Endothelial cell of umbilical vein (primary cell): ENCODE data around the gene KIAA1217. TPM values are rescaled to one million over a fixed set of nuclear protein-coding genes. Genes with fewer than 3 reads are reported as not detected.

ENCODE experiments used
- BruUV-seq: library from RNA; stranded (reverse); fragments of 400-500 nt; replicated peaks from 2 replicates; lab custom pipeline; 2021; lab: Mats Ljungman, UMichigan
- CTCF ChIA-PET: fragments of 300-600, 350-600 bp; sonication (Branson Sonifier 250); formaldehyde crosslinking; loops from one replicate; lab custom pipeline; 2021; ENCODE audit warnings: antibody characterized with exemption, inconsistent platforms; lab: Charles Lee
- POLR2A ChIA-PET: fragments of 300-600, 350-600 bp; sonication (Branson Sonifier 250); formaldehyde crosslinking; loops from one replicate; lab custom pipeline; 2021; ENCODE audit warnings: antibody characterized with exemption, inconsistent platforms; lab: Charles Lee
- DNase-seq: peaks from one replicate; pipeline ENCODE4 v3.0.0-alpha.2; 2011; ENCODE audit warnings: low read depth, low spot score
- FAIRE-seq: peaks from 2 replicates; lab custom pipeline; 2011; peaks lifted over from hg19 to GRCh38; lab: Jason Lieb, UNC
- H2AFZ ChIP-seq: 2 replicates; pipeline ENCODE4 v1.6.0; 2012; ENCODE audit warnings: low read depth, low read length, control low read depth, inconsistent platforms
- H3K27ac ChIP-seq: 2 replicates; pipeline ENCODE4 v1.5.1; 2011; ENCODE audit warnings: low read depth, mild to moderate bottlenecking, control low read depth, low read length, moderate library complexity; ENCODE audit not compliant: insufficient read depth
- H3K27me3 ChIP-seq, 2 experiments: 2 replicates each; pipeline versions ENCODE4 v1.6.0 to v1.6.1; 2011; ENCODE audit warnings: low read length in 2 of 2, mixed read lengths in 1 of 2; ENCODE audit not compliant: control insufficient read depth in 2 of 2, insufficient read depth in 2 of 2
- H3K36me3 ChIP-seq, 2 experiments: 2 replicates in 1 of 2; 3 replicates in 1 of 2; pipeline ENCODE4 v1.5.1; 2011; ENCODE audit warnings: low read length in 2 of 2, mild to moderate bottlenecking in 1 of 2, moderate library complexity in 1 of 2; ENCODE audit not compliant: control insufficient read depth in 2 of 2, insufficient read depth in 2 of 2; ENCODE audit errors: extremely low read depth in 1 of 2
- H3K4me1 ChIP-seq: 3 replicates; pipeline ENCODE4 v1.5.1; 2011; ENCODE audit warnings: mild to moderate bottlenecking, low read length; ENCODE audit not compliant: control insufficient read depth, insufficient read depth; ENCODE audit errors: extremely low read depth
- H3K4me2 ChIP-seq: 2 replicates; pipeline ENCODE4 v1.6.1; 2011; ENCODE audit warnings: low read length, control low read depth, mixed read lengths; ENCODE audit not compliant: insufficient read depth
- H3K4me3 ChIP-seq, 3 experiments: fragments of 200-600 bp in 1 of 3; sonication (generic), shearing (Covaris generic) in 1 of 3; replicated peaks in 1 of 3; 2 replicates each; pipeline ENCODE4 v1.5.1; 2011 to 2016; ENCODE audit warnings: control low read depth in 3 of 3, low read length in 3 of 3, mild to moderate bottlenecking in 2 of 3, inconsistent platforms in 1 of 3, low read depth in 1 of 3, moderate library complexity in 1 of 3; ENCODE audit not compliant: insufficient read depth in 1 of 3
- H3K79me2 ChIP-seq: 2 replicates; pipeline ENCODE4 v1.6.0; 2012; ENCODE audit warnings: low read length, inconsistent platforms; ENCODE audit not compliant: control insufficient read depth, insufficient read depth
- H3K9ac ChIP-seq: replicated peaks from 2 replicates; pipeline ENCODE3; 2011; ENCODE audit warnings: low read length, control low read depth; ENCODE audit not compliant: insufficient read depth; ENCODE audit errors: extremely low read depth
- H3K9me1 ChIP-seq: replicated peaks from 3 replicates; pipeline ENCODE4 v1.6.0; 2011; ENCODE audit warnings: mild to moderate bottlenecking, low read length; ENCODE audit not compliant: control insufficient read depth, insufficient read depth; ENCODE audit errors: extremely low read depth
- H3K9me3 ChIP-seq: replicated peaks from 2 replicates; pipeline ENCODE4 v1.5.1; 2012; ENCODE audit warnings: low read length, inconsistent platforms; ENCODE audit not compliant: control insufficient read depth, insufficient read depth
- H4K20me1 ChIP-seq: replicated peaks from 2 replicates; pipeline ENCODE3; 2011; ENCODE audit warnings: mild to moderate bottlenecking, low read length; ENCODE audit not compliant: control insufficient read depth, insufficient read depth; ENCODE audit errors: extremely low read depth
- EZH2 ChIP-seq: IDR thresholded peaks from 2 replicates; pipeline ENCODE4 v1.6.1; 2012; ENCODE audit warnings: borderline replicate concordance, low read depth, mild to moderate bottlenecking, moderate library complexity, low read length, inconsistent platforms; ENCODE audit not compliant: severe bottlenecking
- FOS ChIP-seq: IDR thresholded peaks from 2 replicates; pipeline ENCODE4 v1.6.1; 2011; ENCODE audit warnings: mild to moderate bottlenecking, low read length, moderate library complexity, borderline replicate concordance; ENCODE audit not compliant: insufficient read depth
- GATA2 ChIP-seq: IDR thresholded peaks from 2 replicates; pipeline ENCODE4 v1.7.0; 2011; ENCODE audit warnings: low read depth, mild to moderate bottlenecking, moderate library complexity, mixed read lengths, low read length; ENCODE audit not compliant: insufficient read length, insufficient read depth
- JUN ChIP-seq: IDR thresholded peaks from 2 replicates; pipeline ENCODE4 v1.6.1; 2011; ENCODE audit warnings: borderline replicate concordance, low read depth; ENCODE audit not compliant: insufficient read length, insufficient read depth
- MYC ChIP-seq: IDR thresholded peaks from one replicate; pipeline ENCODE4 v1.6.1; 2011; ENCODE audit warnings: mild to moderate bottlenecking, low read depth, low read length
- POLR2A ChIP-seq: IDR thresholded peaks from 2 replicates; pipeline ENCODE4 v1.6.1; 2012; ENCODE audit warnings: low read depth, mild to moderate bottlenecking, control low read depth, low read length
- POLR2AphosphoS5 ChIP-seq: IDR thresholded peaks from 2 replicates; pipeline ENCODE4 v1.6.1; 2012; ENCODE audit warnings: low read depth, mild to moderate bottlenecking, control low read depth, low read length, moderate library complexity; ENCODE audit not compliant: insufficient read depth
- dilution Hi-C: fragments of 300-500 bp; cut with MboI; formaldehyde crosslinking; loops from one replicate; pipeline ENCODE4 v1.15.0; 2019; ENCODE audit warnings: low sequenced_read_pairs; ENCODE audit not compliant: extremely low pct_ligation_motif_present
- intact Hi-C: fragments of 100-400 bp; cut with micrococcal nuclease; formaldehyde crosslinking; loops from one replicate; pipeline ENCODE4 v1.10.0; 2022
- polyA plus RNA-seq, 4 experiments: library from polyadenylated mRNA; depleted of rRNA in 3 of 4; stranded (reverse) in 3 of 4; unstranded in 1 of 4; fragments of >200 nt; gene quantifications; 2 replicates each; pipeline versions ENCODE4 v1.2.1 to v1.2.3, GENCODE V29; 2011 to 2012; ENCODE audit warnings: missing spikeins in 1 of 4
- total RNA-seq: library from RNA; stranded (reverse); gene quantifications from 2 replicates; pipeline ENCODE4 v1.2.3, GENCODE V29; 2021
- TF ChIP-seq, protein P1 (sequence below): IDR thresholded peaks from 2 replicates; pipeline ENCODE4 v1.6.1; 2011; ENCODE audit not compliant: insufficient read depth, insufficient read length
- TF ChIP-seq, protein P2 (sequence below), 2 donors: IDR thresholded peaks; 1 replicate in 1 of 2; 2 replicates in 1 of 2; pipeline ENCODE4 v1.5.1; 2011; ENCODE audit warnings: low read length in 2 of 2, mild to moderate bottlenecking in 2 of 2, moderate library complexity in 2 of 2, control low read depth in 1 of 2, inconsistent platforms in 1 of 2, low read depth in 1 of 2; ENCODE audit not compliant: insufficient read depth in 1 of 2; ENCODE audit errors: extremely low read depth in 1 of 2

Gene KIAA1217
- total and polyA plus RNA-seq, 2 donors (not counting 3 experiments of a cell fraction or from before 2014, with no cell fraction given) = 0.83 to 10.3 TPM

DNA sequence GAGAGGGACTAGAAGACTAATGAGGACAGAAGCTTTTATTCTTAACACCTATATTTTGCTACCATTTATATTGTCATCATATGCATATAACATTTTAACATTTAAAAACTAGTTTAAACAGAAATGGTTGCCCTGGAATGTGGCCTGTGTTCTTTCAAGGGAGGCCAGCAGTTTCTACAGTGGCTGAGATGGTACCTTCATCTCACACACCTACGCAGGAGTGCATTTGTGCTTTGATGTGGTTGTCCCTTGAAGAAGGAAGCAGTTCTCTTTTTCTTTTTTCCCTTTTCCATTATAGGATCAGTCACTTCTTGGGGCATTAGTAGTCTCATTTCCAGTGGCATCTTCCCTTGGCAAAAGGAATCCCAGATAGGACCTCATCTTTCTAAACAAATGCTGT, 38.9 kb downstream of the KIAA1217 start:
- no peak overlapping the region for H3K9ac ChIP-seq
- no peak for FAIRE-seq
- no peaks in the 10 kb centered on the region for H3K27me3 ChIP-seq
- no peak overlapping the region for H3K4me3 ChIP-seq
- H3K79me2 ChIP-seq = no peaks in the 10 kb centered on the region
- intact Hi-C loops = no loop called here
- H3K4me2 ChIP-seq = no peak overlapping the region
- no peak for DNase-seq
- ChIA-PET POLR2A (no interaction called here), CTCF (interaction anchor here (0.7 kb wide), 1 partner anchor 51 kb away, joined by 4 read pairs; no protein-coding TSS in a partner anchor)
- H3K36me3 ChIP-seq = no peaks in the 10 kb centered on the region
- H3K4me1 ChIP-seq = no peaks in the 10 kb centered on the region
- no peak for TF ChIP-seq EZH2
- no peak for TF ChIP-seq FOS
- no peak overlapping the region for H3K27ac ChIP-seq
- H3K9me1 ChIP-seq = no peaks in the 10 kb centered on the region
- no peaks in the 10 kb centered on the region for H4K20me1 ChIP-seq
- no TSS peak for BruUV-seq
- H3K9me3 ChIP-seq = no peaks in the 10 kb centered on the region
- dilution Hi-C loops = no loop called here
- no peak overlapping the region for H2AFZ ChIP-seq

DNA sequence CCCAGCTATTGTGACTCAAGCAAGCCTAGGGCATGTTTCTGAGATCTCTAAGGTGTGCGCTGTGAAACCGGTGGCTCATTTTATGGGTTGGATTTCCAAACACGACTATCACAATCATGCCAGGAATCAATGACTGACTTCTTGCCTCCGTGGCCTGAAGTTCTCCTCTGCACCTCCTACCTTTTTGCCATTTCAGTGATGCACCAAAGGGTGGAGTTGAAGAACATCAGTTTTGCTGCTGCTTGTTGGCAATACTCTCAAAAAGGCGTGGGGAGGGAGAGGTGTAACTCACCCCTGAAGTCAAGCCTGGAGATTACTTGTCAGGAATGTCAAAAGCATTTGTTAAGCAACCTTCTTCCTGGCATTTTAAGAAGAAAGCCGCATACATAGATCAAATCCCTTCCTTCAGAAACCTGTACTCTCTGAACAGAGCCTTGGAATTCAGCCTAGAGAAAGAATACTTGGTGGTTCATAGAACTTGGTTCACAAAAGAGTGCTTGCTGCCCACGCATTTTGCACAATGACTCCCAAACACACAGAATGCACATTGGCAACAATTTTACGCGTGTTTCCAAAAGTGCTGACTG, 41.0 kb downstream of the KIAA1217 start:
- FAIRE-seq (no peak), DNase-seq (no peak)

More for the DNA sequence above, 41.0 kb downstream of the KIAA1217 start:
- H3K9ac ChIP-seq = no peak overlapping the region
- H3K9me1 ChIP-seq = no peaks in the 10 kb centered on the region
- ChIA-PET POLR2A (no interaction called here), CTCF (no interaction called here)
- dilution Hi-C loops (no loop called here), intact Hi-C loops (no loop called here)
- no peaks in the 10 kb centered on the region for H3K27me3 ChIP-seq
- H3K27ac ChIP-seq = no peak overlapping the region
- H3K79me2 ChIP-seq = no peaks in the 10 kb centered on the region
- H3K4me2 ChIP-seq = no peak overlapping the region
- no peaks in the 10 kb centered on the region for H4K20me1 ChIP-seq
- H3K4me3 ChIP-seq = no peak overlapping the region
- no peaks in the 10 kb centered on the region for H3K36me3 ChIP-seq
- H3K9me3 ChIP-seq = no peaks in the 10 kb centered on the region
- no TSS peak for BruUV-seq
- no peak overlapping the region for H2AFZ ChIP-seq
- TF ChIP-seq, protein P1, sequence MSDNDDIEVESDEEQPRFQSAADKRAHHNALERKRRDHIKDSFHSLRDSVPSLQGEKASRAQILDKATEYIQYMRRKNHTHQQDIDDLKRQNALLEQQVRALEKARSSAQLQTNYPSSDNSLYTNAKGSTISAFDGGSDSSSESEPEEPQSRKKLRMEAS = no peak
- TF ChIP-seq MYC = no peak
- no peak for TF ChIP-seq EZH2
- TF ChIP-seq POLR2AphosphoS5 = no peak
- no peak for TF ChIP-seq FOS
- no peak for TF ChIP-seq GATA2
- no peak for TF ChIP-seq JUN
- TF ChIP-seq, protein P2, sequence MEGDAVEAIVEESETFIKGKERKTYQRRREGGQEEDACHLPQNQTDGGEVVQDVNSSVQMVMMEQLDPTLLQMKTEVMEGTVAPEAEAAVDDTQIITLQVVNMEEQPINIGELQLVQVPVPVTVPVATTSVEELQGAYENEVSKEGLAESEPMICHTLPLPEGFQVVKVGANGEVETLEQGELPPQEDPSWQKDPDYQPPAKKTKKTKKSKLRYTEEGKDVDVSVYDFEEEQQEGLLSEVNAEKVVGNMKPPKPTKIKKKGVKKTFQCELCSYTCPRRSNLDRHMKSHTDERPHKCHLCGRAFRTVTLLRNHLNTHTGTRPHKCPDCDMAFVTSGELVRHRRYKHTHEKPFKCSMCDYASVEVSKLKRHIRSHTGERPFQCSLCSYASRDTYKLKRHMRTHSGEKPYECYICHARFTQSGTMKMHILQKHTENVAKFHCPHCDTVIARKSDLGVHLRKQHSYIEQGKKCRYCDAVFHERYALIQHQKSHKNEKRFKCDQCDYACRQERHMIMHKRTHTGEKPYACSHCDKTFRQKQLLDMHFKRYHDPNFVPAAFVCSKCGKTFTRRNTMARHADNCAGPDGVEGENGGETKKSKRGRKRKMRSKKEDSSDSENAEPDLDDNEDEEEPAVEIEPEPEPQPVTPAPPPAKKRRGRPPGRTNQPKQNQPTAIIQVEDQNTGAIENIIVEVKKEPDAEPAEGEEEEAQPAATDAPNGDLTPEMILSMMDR (IDR thresholded peaks at IDR 0.05; ENCODE audit: extremely low read depth in 1 of 2, insufficient read depth in 1 of 2, low read depth in 1 of 2, low read length in 2 of 2) = no peak
- TF ChIP-seq POLR2A = no peak
- no peaks in the 10 kb centered on the region for H3K4me1 ChIP-seq
